ENCODE measurements around the gene ATOH8. TPM values are rescaled to one million over a fixed set of nuclear protein-coding genes. Genes with fewer than 3 reads are reported as not detected.

ATOH8 gene
- total RNA-seq, 1 donor from 2014 or later, result not detected

GRCh38 chr2:85760872-85761271 is 7.1 kb downstream of the ATOH8 start:
- H3K4me1 Mint-ChIP-seq, result peaks cover 36% of the 10 kb centered on the region
- no peaks in the 10 kb centered on the region for H3K9me3 Mint-ChIP-seq
- H3K36me3 Mint-ChIP-seq (ENCODE audit: low read depth), result no peaks in the 10 kb centered on the region
- no peak overlapping the region for H3K4me3 Mint-ChIP-seq
- intact Hi-C loops (cut with micrococcal nuclease), result no loop called here
- H3K27me3 Mint-ChIP-seq, result peaks cover 49% of the 10 kb centered on the region
- no peak for TF ChIP-seq CTCF (IDR thresholded peaks at IDR 0.05)
- DNase-seq, result no peak
- no peak for ATAC-seq (ENCODE audit: low read depth)
- POLR2A ChIA-PET, result no interaction called here
- H3K27ac Mint-ChIP-seq, result no peak overlapping the region
- CTCF ChIA-PET, result interaction anchor here (1.5 to 1.6 kb wide), 2 partner anchors 53 to 319 kb away, joined by 3 to 4 read pairs; no protein-coding TSS in a partner anchor

- peaks cover 51% of the 10 kb centered on the region for H3K27me3 Mint-ChIP-seq
Observed at GRCh38 chr2:85761512-85761944, 7.7 kb downstream of the ATOH8 start.

GRCh38 chr2:85761946-85762345 is 8.2 kb downstream of the ATOH8 start:
- POLR2A ChIA-PET, result no interaction called here
- no peak overlapping the region for H3K27ac Mint-ChIP-seq

More at GRCh38 chr2:85761512-85761944, 7.7 kb downstream of the ATOH8 start:
- no peak for TF ChIP-seq CTCF (IDR thresholded peaks at IDR 0.05)
- no peak for DNase-seq
- no peaks in the 10 kb centered on the region for H3K9me3 Mint-ChIP-seq
- H3K27ac Mint-ChIP-seq, result no peak overlapping the region
- H3K36me3 Mint-ChIP-seq (ENCODE audit: low read depth), result no peaks in the 10 kb centered on the region
- CTCF ChIA-PET, result interaction anchor here (1.5 to 1.6 kb wide), 2 partner anchors 52 to 318 kb away, joined by 3 to 4 read pairs; no protein-coding TSS in a partner anchor
- ATAC-seq (ENCODE audit: low read depth), result no peak
- peaks cover 36% of the 10 kb centered on the region for H3K4me1 Mint-ChIP-seq
- POLR2A ChIA-PET, result no interaction called here
- H3K4me3 Mint-ChIP-seq, result no peak overlapping the region
- intact Hi-C loops (cut with micrococcal nuclease), result no loop called here

GRCh38 chr2:85763132-85763531 is 9.3 kb downstream of the ATOH8 start:
- Mint-ChIP-seq H3K9me3 (no peaks in the 10 kb centered on the region), H3K27me3 (peaks cover 43% of the 10 kb centered on the region)
- DNase-seq, result no peak

More at GRCh38 chr2:85761946-85762345, 8.2 kb downstream of the ATOH8 start:
- no peaks in the 10 kb centered on the region for H3K36me3 Mint-ChIP-seq (ENCODE audit: low read depth)
- no peak overlapping the region for H3K4me3 Mint-ChIP-seq
- no peak for TF ChIP-seq CTCF (IDR thresholded peaks at IDR 0.05)
- H3K27me3 Mint-ChIP-seq, result peaks cover 50% of the 10 kb centered on the region
- CTCF ChIA-PET, result interaction anchor here (1.5 kb wide), 1 partner anchor 318 kb away, joined by 3 read pairs; no protein-coding TSS in a partner anchor
- intact Hi-C loops (cut with micrococcal nuclease), result no loop called here
- H3K4me1 Mint-ChIP-seq, result peaks cover 34% of the 10 kb centered on the region
- ATAC-seq (ENCODE audit: low read depth), result no peak
- H3K9me3 Mint-ChIP-seq, result no peaks in the 10 kb centered on the region
- no peak for DNase-seq

GRCh38 chr2:85763831-85764230 is 10.0 kb downstream of the ATOH8 start:
- no peaks in the 10 kb centered on the region for H3K36me3 Mint-ChIP-seq (ENCODE audit: low read depth)
- no peaks in the 10 kb centered on the region for H3K9me3 Mint-ChIP-seq
- POLR2A ChIA-PET, result interaction anchor here (1.4 kb wide), 1 partner anchor 8 kb away, joined by 4 read pairs; no protein-coding TSS in a partner anchor

More at GRCh38 chr2:85763132-85763531, 9.3 kb downstream of the ATOH8 start:
- POLR2A ChIA-PET, result interaction anchor here (1.4 kb wide), 1 partner anchor 9 kb away, joined by 4 read pairs; no protein-coding TSS in a partner anchor
- H3K4me3 Mint-ChIP-seq, result no peak overlapping the region
- intact Hi-C loops (cut with micrococcal nuclease), result no loop called here
- CTCF ChIA-PET, result no interaction called here
- peaks cover 34% of the 10 kb centered on the region for H3K4me1 Mint-ChIP-seq
- no peak for ATAC-seq (ENCODE audit: low read depth)
- no peaks in the 10 kb centered on the region for H3K36me3 Mint-ChIP-seq (ENCODE audit: low read depth)
- no peak overlapping the region for H3K27ac Mint-ChIP-seq
- no peak for TF ChIP-seq CTCF (IDR thresholded peaks at IDR 0.05)

More at GRCh38 chr2:85763831-85764230, 10.0 kb downstream of the ATOH8 start:
- CTCF ChIA-PET, result no interaction called here
- H3K27ac Mint-ChIP-seq, result no peak overlapping the region
- intact Hi-C loops (cut with micrococcal nuclease), result no loop called here
- peaks cover 41% of the 10 kb centered on the region for H3K27me3 Mint-ChIP-seq
- no peak overlapping the region for H3K4me3 Mint-ChIP-seq
- ATAC-seq (ENCODE audit: low read depth) (no peak), DNase-seq (no peak)
- no peak for TF ChIP-seq CTCF (IDR thresholded peaks at IDR 0.05)
- H3K4me1 Mint-ChIP-seq, result peaks cover 34% of the 10 kb centered on the region
